Measurements from ENCODE around the gene ABL1. TPM values are rescaled to one million over a fixed set of nuclear protein-coding genes. Genes with fewer than 3 reads are reported as not detected.

Gene ABL1
- total RNA-seq, 4 donors from 2014 or later: 60.3 to 97.0 (median 79.8) TPM

GRCh38 chr9:130911254-130912049, 76.4 kb downstream of the ABL1 start:
- intact Hi-C loops (cut with DNase I): no loop called here
- no peaks in the 10 kb centered on the region for H3K36me3 ChIP-seq
- DNase-seq: no peak
- H3K27me3 ChIP-seq: no peaks in the 10 kb centered on the region
- no peak overlapping the region for H3K27ac ChIP-seq
- TF ChIP-seq CTCF (IDR thresholded peaks at IDR 0.05) (no peak), POLR2A (IDR thresholded peaks at IDR 0.05) (no peak)
- no peaks in the 10 kb centered on the region for H3K4me1 ChIP-seq
- H3K4me3 ChIP-seq (replicated peaks in 1 of 3): no peak overlapping the region
- WGBS, 2 donors: 69 to 79% methylated on average over 5 to 7 of the region's 26 CpGs
- no peaks in the 10 kb centered on the region for H3K9me3 ChIP-seq

GRCh38 chr9:130912932-130913598, 78.0 kb downstream of the ABL1 start:
- intact Hi-C loops (cut with DNase I): no loop called here
- peak; percentile 63 to 81 for DNase-seq
- H3K4me1 ChIP-seq: no peaks in the 10 kb centered on the region
- H3K4me3 ChIP-seq (replicated peaks in 1 of 3): no peak overlapping the region
- H3K9me3 ChIP-seq: no peaks in the 10 kb centered on the region
- no peak overlapping the region for H3K27ac ChIP-seq
- H3K27me3 ChIP-seq: no peaks in the 10 kb centered on the region
- WGBS, 2 donors: 47 to 53% methylated on average over 24 to 33 of the region's 38 CpGs
- H3K36me3 ChIP-seq: no peaks in the 10 kb centered on the region
- TF ChIP-seq CTCF (IDR thresholded peaks at IDR 0.05) (no peak), POLR2A (IDR thresholded peaks at IDR 0.05) (no peak)

- no peaks in the 10 kb centered on the region for H3K36me3 ChIP-seq
- no peaks in the 10 kb centered on the region for H3K4me1 ChIP-seq
- no peak for DNase-seq
- H3K9me3 ChIP-seq: no peaks in the 10 kb centered on the region
- H3K27me3 ChIP-seq: no peaks in the 10 kb centered on the region
- no peak overlapping the region for H3K27ac ChIP-seq
- no peak for TF ChIP-seq CTCF (IDR thresholded peaks at IDR 0.05)
- no peak for TF ChIP-seq POLR2A (IDR thresholded peaks at IDR 0.05)
- intact Hi-C loops (cut with DNase I): no loop called here
- no peak overlapping the region for H3K4me3 ChIP-seq (replicated peaks in 1 of 3)
- 58 to 79% methylated on average over 5 to 19 of the region's 23 CpGs for WGBS, 2 donors
These were observed 78.8 kb downstream of the ABL1 start for GRCh38 chr9:130913599-130914416.

GRCh38 chr9:130914417-130915095, 79.5 kb downstream of the ABL1 start:
- H3K4me1 ChIP-seq: no peaks in the 10 kb centered on the region
- no peak for DNase-seq
- intact Hi-C loops (cut with DNase I): no loop called here
- TF ChIP-seq CTCF (IDR thresholded peaks at IDR 0.05) (no peak), POLR2A (IDR thresholded peaks at IDR 0.05) (no peak)
- H3K4me3 ChIP-seq (replicated peaks in 1 of 3): no peak overlapping the region
- WGBS, 2 donors: 78% methylated on average over 12 to 21 of the region's 24 CpGs
- H3K36me3 ChIP-seq: no peaks in the 10 kb centered on the region
- H3K27me3 ChIP-seq: no peaks in the 10 kb centered on the region
- H3K9me3 ChIP-seq: no peaks in the 10 kb centered on the region
- H3K27ac ChIP-seq: no peak overlapping the region
